Left ventricle myocardium inferior (tissue), 1 donor: Measurements from ENCODE around the gene CSNK1E. TPM values are rescaled to one million over a fixed set of nuclear protein-coding genes. Genes with fewer than 3 reads are reported as not detected.

Source experiments
- DNase-seq: peaks from one replicate; pipeline ENCODE4 v3.0.0-alpha.2; 2020
- H3K27ac ChIP-seq: fragments of 200-600 bp; replicated peaks from 2 replicates; pipeline ENCODE4 v1.8.0; 2021
- H3K27me3 ChIP-seq: fragments of 200-600 bp; 2 replicates; pipeline ENCODE4 v1.8.0; 2021; ENCODE audit warnings: low read depth
- H3K36me3 ChIP-seq: fragments of 200-600 bp; 2 replicates; pipeline ENCODE4 v1.8.0; 2021
- H3K4me1 ChIP-seq: fragments of 200-600 bp; 2 replicates; pipeline ENCODE4 v1.8.0; 2021
- H3K4me3 ChIP-seq: fragments of 200-600 bp; 2 replicates; pipeline ENCODE4 v1.8.0; 2021; ENCODE audit warnings: mild to moderate bottlenecking, moderate library complexity
- H3K9me3 ChIP-seq: fragments of 200-600 bp; replicated peaks from 2 replicates; pipeline ENCODE4 v1.8.0; 2021
- CTCF ChIP-seq: fragments of 200-600 bp; IDR thresholded peaks from 2 replicates; pipeline ENCODE4 v1.8.0; 2021; ENCODE audit warnings: antibody characterized with exemption, mild to moderate bottlenecking, borderline replicate concordance
- intact Hi-C: fragments of 100-400 bp; cut with micrococcal nuclease; formaldehyde crosslinking; loops from one replicate; pipeline ENCODE4 v1.11.0; 2022
- total RNA-seq: library from RNA; stranded (reverse); fragmentation: NEBNext Ultra II Directional; extraction: Animal tissue kit (Norgen Biotek cat#: 25700); gene quantifications from one replicate; pipeline ENCODE4 v1.2.1, GENCODE V29; 2021
- donor health status: DM: no; HTN: yes; CAD: no; lungs with severe emphysema.

The CSNK1E gene
- total RNA-seq, 1 donor from 2014 or later: 76.1 TPM

GRCh38 chr22:38305471-38306448 is 11.5 kb downstream of the CSNK1E start:
- H3K4me3 ChIP-seq: peak overlapping the region; percentile 24
- intact Hi-C loops: no loop called here
- DNase-seq: no peak
- H3K27me3 ChIP-seq: no peaks in the 10 kb centered on the region
- no peak for TF ChIP-seq CTCF
- peak overlapping the region; percentile 98 for H3K27ac ChIP-seq
- H3K36me3 ChIP-seq: peaks cover 26% of the 10 kb centered on the region
- H3K9me3 ChIP-seq: no peaks in the 10 kb centered on the region
- H3K4me1 ChIP-seq: peaks cover 99% of the 10 kb centered on the region

GRCh38 chr22:38304526-38304925 is 12.7 kb downstream of the CSNK1E start:
- peaks cover 38% of the 10 kb centered on the region for H3K36me3 ChIP-seq
- peaks cover 99% of the 10 kb centered on the region for H3K4me1 ChIP-seq
- intact Hi-C loops: no loop called here
- H3K4me3 ChIP-seq: peak overlapping the region; percentile 20
- DNase-seq: peak; percentile 64
- peak overlapping the region; percentile 98 for H3K27ac ChIP-seq
- no peaks in the 10 kb centered on the region for H3K27me3 ChIP-seq
- peak; percentile 57 for TF ChIP-seq CTCF
- no peaks in the 10 kb centered on the region for H3K9me3 ChIP-seq

GRCh38 chr22:38303974-38304373 is 13.3 kb downstream of the CSNK1E start:
- Histone ChIP-seq H3K4me3 (peak overlapping the region; percentile 20), H3K36me3 (peaks cover 43% of the 10 kb centered on the region), H3K27me3 (no peaks in the 10 kb centered on the region), H3K27ac (peak overlapping the region; percentile 98), H3K9me3 (no peaks in the 10 kb centered on the region), H3K4me1 (peaks cover 99% of the 10 kb centered on the region)
- intact Hi-C loops: no loop called here
- DNase-seq: no peak
- TF ChIP-seq CTCF: no peak

- Histone ChIP-seq H3K27me3 (no peaks in the 10 kb centered on the region), H3K4me3 (no peak overlapping the region), H3K36me3 (peaks cover 54% of the 10 kb centered on the region), H3K9me3 (no peaks in the 10 kb centered on the region), H3K27ac (peak overlapping the region; percentile 98), H3K4me1 (peaks cover 94% of the 10 kb centered on the region)
- intact Hi-C loops: no loop called here
- no peak for TF ChIP-seq CTCF
- no peak for DNase-seq
Observed at GRCh38 chr22:38302906-38303305, 14.3 kb downstream of the CSNK1E start.

- no peaks in the 10 kb centered on the region for H3K9me3 ChIP-seq
- H3K27ac ChIP-seq: peak overlapping the region; percentile 66
- no peak overlapping the region for H3K4me3 ChIP-seq
- DNase-seq: no peak
- intact Hi-C loops: no loop called here
- TF ChIP-seq CTCF: no peak
- H3K27me3 ChIP-seq: no peaks in the 10 kb centered on the region
- peaks cover 74% of the 10 kb centered on the region for H3K36me3 ChIP-seq
- H3K4me1 ChIP-seq: peaks cover 75% of the 10 kb centered on the region
Observed at GRCh38 chr22:38300946-38301345, 16.3 kb downstream of the CSNK1E start.
